ENCODE data around the gene PTOV1. TPM values are rescaled to one million over a fixed set of nuclear protein-coding genes. Genes with fewer than 3 reads are reported as not detected.

Gene PTOV1
- total RNA-seq, 1 experiment from 2014 or later = 77.1 TPM

DNA sequence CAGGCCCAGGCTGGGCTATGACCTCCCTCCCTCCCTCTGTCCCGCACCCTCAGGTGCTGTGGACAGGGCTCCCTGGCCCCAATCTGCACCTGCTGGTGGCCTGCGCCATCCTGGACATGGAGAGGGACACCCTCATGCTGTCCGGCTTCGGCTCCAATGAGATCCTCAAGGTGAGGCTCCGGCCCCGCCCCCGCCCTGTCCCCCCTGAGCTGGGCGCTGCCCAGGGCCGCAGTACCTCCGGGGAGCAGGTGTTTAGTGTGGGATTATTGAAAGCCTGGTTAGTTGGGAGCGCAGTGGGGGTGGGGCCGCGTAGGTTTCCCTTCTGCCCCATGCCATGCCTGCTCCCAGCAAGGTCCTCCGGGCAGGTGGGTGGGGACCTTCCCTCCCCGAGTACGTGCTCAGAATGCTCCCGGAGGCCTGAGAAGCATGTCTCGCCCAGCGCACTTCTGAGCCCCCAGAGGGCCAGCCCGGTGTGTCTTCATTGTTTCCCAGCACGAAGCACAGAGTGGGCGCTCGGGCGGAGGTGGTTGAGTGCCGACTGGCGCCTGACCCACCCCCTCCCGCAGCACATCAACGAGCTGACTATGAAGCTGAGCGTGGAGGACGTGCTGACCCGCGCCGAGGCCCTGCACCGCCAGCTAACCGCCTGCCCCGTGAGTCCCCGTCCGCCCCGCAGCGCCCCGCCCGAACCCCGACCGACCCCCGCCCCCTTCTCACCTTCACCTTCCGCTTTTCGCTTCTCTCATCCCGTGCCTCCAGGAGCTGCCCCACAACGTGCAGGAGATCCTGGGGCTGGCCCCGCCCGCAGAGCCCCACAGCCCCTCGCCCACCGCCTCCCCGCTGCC lies 36.9 kb downstream of the PTOV1 start:
- DNase-seq (ENCODE audit: low read depth) = no peak

DNA sequence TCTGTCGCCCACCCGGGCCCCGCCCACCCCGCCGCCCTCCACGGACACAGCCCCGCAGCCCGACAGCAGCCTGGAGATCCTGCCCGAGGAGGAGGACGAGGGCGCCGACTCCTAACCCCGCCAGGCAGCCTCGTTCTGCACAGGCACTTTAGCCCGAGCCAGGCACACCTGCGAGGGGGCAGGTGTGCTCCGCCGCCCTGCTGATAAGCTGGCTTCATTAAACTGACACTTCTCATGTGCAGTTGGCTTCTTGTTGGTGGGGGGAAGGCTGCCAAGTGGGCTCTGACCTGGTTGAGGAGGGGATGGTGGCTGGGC lies 37.5 kb downstream of the PTOV1 start:
- no peak for DNase-seq (ENCODE audit: low read depth)

DNA sequence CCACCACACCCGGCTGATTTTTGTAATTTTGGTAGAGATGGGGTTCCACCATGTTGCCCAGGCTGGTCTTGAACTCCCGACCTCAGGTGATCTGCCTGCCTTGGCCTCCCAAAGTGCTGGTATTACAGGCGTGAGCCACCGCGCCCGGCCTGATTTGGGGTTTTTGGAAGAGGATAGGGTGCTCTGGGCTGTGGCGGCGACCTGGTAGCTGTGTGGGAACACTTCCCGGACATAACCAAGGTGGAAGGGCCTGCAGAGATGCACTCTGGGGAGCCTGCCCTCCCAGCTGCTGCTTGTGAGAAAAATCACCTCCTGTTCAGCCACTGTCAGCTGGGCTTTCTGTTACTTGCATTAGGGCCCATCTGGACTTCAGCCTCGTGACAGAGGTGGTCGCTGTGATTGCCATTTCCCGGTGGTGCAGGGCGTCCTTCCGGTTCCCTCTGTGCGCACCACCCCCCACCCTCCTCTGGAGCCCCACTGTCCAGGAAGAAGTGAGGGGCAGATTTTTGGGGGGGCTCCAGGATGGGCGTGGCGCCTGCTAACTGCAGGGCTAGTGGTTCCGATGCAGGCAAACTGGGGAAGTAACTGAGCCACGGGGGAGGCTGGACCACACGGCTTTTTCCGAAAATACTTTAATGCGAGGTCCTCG lies 38.2 kb downstream of the PTOV1 start:
- no peak for DNase-seq (ENCODE audit: low read depth)

DNA sequence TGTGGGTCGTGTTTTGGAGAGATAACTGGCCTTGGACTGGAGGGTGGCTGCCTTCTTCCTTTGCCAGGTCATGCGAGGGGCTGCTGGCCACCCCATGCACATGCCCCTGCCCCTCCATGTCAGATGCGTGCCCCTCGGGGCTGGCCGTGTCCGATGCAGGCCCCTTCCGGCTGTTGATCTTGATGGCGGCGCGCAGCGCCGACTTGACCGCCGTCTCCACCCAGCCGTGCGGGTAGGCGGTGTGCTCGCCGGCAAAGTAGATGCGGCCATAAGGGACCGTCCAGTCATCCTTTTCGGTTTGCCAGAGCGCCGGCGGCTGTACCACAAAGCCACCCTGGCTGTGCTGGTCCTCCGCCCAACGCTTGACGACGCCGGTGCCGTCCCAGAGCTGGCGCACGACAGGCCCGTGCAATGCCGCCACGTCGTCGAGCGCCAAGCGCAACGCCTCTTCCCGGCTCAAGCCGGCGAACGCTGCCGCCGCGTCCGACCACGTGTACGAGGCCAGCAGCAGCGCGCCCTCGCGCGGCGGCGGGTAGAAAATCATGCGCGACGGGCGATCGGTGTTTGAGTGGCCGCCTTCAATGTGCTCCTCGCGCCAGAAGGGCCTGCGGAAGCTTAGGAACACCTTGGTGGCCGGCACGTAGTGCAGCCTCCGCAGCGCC lies 38.9 kb downstream of the PTOV1 start:
- no peak for DNase-seq (ENCODE audit: low read depth)

DNA sequence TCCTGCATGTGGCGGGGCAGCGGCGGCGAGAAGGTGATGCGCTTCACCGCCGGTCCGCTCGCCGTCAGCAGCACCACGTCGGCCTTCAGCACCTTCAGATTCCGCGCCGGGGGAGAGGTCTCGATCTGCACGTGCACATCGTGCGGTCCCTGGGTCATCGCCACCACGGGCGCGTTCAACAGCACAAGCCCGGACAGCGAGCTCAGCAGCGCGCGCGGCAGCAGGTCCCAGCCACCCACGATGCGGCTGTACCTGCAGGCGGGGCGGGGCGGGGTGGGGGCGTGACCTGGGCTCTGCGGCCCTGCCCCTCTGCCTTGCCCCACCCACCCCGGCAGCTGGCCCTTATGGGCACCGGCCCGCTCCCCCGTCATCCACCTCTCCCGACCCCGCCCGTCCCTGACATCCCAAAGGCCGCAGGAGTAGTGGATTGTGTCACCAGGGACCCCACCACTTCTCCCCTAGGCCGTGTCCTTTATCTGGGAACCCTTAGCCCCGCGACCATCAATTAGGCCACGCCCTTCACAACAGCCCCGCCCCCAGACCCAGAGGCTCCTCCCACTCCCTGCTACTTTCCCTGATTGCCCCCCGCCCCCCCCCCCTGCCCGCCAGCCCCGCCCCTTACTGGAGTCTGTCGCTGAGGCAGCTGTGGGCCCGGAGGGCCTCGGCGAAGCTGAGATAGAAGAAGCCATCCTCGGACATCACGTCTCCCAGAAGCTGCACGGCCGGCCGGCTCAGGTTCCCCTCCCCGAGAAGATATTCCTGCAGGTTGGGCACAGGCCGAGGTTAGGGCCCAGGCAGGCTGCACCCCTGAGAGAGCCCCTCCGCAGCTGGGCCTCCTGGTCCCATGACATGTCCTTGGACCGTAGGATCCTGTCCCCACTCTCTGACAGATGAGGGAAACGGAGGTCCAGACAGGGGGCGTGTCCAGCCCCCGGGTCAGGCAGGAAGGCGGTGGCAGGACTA lies 39.7 kb downstream of the PTOV1 start:
- DNase-seq (ENCODE audit: low read depth) = no peak

DNA sequence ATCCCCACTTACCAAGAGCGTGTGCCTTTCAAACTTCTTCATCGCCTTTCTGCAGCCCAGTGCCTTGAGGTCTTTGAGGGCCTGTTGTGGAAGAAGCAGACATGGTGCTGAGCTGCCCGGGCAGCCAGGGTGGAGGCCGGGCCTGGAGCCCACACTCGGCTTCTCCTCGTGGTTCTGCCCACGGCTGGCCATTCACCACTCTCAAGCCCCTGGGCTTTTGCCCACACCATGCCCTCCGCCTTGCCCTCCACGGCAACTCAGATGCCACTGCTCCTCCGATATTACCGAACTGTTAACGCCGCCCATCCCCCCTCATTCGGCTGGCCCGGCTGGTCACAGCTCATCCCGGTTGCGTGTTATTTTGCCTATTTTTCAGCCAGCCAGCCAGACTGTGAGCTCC lies 40.4 kb downstream of the PTOV1 start:
- DNase-seq (ENCODE audit: low read depth) = no peak

DNA sequence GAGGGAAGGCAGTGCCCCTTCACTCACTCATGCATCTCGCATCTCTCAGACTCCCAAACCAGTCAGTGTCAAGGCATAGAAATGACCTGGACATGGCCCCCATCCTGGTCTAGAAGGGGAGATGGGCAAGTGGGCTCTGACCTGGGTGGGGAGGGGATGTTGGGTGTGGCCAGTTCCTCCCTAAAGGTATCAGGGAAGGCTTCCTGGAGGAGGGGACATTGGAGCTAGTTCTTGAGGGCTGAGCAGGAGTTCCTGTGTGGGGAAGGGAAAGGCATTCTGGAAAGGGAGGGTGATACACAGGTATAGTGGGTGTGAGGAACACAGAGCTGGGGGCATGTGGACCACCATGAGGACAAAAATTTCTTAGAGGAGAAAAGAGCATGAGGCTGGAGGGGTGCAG lies 41.8 kb downstream of the PTOV1 start:
- DNase-seq (ENCODE audit: low read depth) = no peak

DNA sequence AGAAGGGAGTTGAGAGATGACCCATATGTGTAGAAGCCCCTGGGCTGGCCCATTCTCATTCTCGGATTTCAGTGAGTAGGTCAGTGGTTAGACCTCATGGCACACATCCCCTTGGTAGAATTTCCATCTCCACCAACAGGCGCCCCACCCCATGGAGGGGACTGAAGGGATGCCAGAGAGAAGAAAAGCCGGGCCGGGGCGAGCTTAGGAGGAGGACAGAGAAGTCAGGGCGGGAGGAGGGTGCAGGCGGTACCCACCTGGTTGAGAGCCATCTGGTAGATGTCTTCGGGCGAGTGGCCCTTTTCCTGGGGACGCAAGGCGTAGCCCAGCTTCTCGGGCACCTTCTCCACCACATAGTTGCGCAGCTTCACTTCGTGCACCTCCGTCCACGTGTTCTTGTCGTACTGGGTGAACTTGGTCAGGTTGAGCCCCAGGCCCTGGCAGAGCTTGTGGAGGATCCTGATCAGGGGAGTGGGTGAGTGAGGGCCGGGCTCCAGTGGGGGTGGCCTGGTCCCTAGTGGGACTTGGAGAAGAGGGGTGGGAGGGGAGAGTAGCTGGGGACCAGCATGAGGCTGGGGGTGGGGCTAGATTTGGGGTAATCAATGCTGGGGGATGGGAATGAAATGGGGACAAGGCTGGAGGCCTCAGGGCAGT lies 43.2 kb downstream of the PTOV1 start:
- no peak for DNase-seq (ENCODE audit: low read depth)

DNA sequence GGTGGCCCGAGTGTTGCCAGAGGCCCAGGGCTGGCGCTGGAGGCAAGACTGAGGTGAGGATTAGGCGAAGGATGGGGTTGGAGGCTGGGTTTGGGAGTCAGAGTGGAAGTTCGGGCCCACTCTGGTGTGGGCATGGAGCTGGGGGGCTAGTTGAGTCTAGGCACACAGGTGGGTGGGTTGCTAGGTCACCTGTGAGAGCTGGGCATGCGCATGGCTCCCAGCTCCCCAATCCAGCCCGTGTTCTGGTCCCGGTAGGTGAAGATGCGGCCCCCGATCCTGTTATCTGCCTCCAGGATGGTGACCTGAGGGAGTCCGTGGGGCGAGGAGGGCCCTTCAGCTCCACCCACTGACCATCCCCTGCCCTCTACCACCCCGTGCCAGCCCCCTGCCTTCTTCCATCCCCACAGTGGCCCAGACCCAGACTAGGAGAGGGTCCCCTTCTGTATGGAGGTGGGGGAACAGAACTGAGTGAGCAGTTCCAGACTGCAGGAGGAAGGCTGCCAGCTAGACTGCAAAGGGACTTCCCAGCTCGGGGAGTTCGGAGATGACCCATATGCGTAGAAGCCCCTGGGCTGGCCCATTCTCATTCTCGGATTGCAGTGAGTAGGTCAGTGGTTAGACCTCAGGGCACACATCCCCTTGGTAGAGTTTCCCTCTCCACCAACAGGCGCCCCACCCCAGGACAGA lies 44.1 kb downstream of the PTOV1 start:
- no peak for DNase-seq (ENCODE audit: low read depth)

DNA sequence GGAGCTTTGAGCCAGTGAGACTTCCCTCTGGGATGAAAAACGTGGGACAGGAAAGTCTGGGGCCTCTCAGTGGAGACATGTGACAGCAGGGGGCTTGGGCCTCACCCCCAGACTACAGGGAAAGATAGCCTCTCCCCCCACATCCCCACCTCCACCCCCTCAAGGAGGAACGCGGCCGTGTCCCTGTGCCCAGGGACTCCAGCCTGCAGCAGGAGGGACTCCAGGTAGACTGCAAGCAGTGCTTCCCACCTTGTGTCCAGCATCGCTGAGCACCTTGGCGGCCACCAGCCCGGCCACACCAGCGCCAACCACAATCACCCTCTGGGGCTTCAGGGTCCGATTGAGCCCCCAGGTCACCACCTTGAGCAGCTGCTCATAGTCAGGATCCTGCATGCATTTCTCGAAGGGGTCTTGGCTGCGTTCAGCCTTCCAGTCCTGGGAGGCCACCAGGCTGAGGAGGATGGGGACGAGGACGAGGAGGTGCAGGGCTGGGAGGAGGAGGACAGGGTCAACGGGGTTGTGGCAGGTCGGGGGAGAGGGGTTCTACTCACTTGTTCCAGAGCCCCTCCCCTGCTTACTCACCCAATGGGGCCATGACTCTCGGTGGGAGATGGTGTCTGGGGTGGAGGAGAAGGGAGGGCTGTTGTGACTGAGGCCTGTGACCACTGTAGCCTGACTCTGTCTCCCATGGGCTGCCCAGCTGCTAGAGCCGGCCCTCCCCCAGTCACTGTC lies 44.8 kb downstream of the PTOV1 start:
- DNase-seq (ENCODE audit: low read depth) = no peak

DNA sequence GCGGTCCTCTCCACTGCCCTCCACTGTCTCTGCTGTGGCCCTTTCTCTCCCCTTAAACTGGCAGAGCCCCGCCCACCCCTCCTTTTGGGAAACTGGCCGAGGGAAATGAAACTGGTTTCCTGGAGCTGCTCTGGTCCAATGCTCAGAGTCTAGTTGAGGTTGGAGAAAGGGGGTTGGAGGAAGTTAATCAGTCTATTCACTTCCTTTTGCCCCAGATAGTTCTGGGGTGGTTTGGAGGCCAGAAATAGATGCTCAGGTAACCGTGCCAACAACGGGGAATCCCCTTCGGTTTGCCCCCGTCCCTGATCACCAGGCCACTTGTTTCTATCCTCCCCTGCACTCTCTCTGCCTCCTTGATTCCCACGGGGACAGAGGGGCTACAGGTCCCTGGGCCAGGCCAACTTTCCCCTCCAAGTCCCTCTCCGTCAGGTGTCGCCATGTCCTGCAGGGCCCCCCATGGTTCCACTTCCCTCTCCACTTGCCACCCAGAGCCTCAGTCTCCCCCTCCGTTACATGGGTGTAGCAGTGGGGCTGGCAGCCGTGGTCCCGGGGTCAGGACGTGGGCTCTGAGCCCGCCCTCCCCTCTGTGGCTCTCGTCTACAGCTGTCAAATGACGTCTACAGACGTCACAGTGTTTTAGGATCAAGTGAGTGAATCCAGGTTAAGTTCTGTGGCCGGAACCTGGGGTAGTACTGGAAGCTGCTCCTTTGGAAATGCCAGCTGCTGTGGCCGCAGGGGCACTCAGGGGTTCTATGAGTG lies 46.1 kb downstream of the PTOV1 start, which contains the start of gene IL4I1:
TSS of gene IL4I1 (minus strand) at position 25 of the 759 bp plus-strand sequence. CDS start 727 bp downstream, outside the sequence.
- DNase-seq (ENCODE audit: low read depth) = peak; percentile 54

DNA sequence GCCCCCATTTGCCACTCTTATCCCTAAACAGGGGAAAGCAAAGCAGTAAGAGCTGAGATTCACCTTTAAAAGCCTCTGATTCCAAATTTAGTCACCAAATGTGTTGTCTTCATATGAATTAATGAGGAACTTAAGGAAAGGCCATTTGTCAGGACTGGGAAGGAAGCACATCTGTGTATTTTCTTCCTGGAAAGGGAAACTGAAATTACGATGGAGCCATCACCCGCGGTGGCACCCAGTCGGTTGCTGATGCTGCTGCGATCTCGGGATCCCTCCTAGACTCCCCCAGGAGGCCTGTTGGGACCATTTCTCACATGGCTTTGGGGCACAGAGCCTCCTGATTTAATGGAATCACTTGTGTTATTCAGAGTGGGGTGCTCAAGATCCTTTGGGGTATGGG lies 53.2 kb downstream of the PTOV1 start:
- DNase-seq (ENCODE audit: low read depth) = no peak

DNA sequence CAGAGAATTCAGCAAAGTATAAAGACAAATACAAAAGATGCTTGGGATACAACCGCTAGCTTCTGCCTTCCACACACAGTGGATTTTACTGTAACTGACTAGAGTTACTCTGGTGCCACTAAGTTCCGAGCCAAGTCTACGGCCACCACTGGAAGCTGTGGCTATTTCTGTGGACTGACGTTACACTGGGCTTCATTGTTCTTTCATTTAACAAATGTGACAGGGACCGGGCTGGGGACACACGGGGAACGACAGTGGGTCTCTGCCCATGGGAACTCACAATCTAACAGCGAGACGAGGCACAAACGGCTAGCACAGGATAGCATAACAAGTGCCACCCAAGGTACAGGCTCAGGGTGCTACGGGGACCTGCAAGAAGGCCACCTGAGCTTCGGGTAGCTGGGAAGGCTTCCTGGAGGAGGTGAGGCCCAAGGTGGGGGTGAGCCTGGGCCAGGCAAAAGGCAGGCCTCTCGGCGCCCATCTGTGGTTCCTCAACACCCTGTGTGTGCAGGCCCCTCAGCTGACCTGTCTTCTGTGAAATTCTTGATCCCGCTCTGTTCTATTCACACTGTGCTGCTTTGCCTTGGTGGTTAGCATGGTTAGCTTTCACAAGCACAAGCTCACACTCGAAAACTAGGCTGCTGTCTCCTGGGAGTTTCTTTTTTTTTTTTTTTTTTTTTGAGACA lies 56.1 kb downstream of the PTOV1 start:
- DNase-seq (ENCODE audit: low read depth) = no peak

DNA sequence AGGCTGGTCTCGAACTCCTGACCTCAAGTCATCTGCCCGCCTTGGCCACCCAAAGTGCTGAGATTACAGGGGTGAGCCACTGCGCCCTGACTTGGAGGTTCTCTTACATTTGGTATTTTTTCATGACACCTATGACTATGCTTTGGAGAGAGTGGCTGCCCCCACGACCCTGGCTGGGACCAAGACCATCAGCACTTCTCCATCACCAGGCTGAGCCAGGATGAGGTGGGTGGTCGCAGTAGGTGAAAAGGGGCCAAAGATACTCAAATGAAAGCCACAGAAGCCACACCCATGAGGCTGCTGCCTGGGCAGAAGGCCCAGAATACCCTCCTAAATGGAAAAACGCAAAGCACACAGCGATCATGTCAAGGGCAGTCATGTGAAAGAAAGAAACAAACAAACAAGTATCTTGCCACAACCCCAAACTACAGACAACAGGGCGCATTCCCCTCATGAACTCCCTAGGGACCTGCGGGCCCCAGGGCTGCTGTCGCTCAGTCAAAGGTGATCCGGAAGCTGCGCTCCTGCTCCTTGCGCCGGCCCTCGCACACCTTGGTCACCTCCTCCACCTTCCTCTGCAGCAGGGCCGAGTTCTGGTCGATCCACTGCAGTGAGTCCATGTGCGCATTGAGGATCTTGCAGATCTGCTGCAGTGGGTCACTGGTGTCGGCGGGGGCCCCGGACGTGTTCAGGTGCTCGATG lies 56.9 kb downstream of the PTOV1 start:
- no peak for DNase-seq (ENCODE audit: low read depth)

DNA sequence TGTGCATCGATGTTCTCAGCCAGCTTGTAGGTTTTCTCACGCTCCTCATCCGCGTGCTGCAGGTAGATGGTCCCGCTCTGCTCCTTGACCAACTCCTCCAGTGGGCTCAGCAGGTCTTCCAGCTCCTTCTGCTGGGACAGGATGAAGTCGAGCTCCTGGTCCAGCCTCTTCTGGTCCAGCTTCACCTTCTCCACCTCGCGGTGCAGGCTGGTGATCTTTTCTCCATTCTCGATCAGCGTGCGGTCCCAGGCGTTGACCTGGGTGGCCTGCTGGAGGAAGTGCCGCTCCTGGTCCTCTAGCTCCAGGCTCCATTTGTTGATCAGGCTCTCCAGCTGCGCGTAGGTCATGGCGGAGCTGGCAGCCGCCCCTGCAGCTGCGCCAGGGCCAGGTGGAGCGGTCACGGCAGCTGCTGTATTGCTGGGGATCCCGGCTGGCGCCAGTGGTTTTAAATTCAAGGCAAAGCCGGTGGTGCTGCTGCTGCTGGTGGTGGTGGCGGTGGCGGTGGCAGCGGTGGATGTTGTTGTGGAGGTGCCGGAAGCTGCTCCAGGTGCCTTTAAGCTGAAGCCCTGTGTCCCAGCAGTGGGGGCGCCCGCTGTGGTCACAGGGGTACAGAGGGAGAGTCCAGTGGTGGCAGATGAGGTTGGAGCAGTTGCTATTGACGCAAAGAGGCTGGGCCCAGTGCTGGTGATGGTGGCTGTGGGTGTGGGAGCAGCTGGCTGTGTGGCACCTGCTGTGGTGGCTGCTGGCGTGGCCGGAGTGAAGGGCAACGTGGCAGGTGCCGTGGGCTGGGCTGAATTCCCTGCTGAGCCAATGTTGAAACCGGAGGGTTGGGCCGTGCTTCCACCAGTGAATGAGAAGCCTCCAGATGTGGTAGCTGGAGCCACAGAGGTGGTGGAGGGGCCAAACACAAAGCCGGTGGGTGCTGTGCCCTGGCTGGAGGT lies 57.8 kb downstream of the PTOV1 start:
- no peak for DNase-seq (ENCODE audit: low read depth)

DNA sequence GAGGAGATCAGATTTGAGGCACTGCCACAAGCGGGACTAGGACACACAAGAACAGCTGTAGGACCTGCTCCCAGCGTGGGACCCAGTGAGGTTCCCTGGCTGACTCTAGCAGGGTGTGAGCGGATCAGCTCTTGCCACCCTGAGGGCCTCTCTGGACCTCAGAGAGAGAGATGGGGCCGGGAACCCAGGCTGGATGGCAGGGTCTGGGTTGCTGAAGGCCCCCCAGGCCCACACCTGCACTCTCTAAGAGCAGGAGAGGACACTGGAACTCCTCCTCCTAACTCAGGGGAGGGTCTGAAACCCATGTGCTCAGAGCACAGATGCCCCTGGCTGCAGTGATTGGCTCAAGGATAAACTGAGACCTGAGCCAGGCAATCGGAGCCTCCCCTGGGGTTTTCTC lies 59.2 kb downstream of the PTOV1 start:
- no peak for DNase-seq (ENCODE audit: low read depth)
